IMR-90 (cell line): ENCODE data around the gene CDH12. TPM values are rescaled to one million over a fixed set of nuclear protein-coding genes. Genes with fewer than 3 reads are reported as not detected.
A peak's percentile ranks its signal among the peaks of the same experiment; 100 is the strongest.

Experiments used
- ATAC-seq: fragments of 200-7000 bp; cut with Tn5 transposase; 2 replicates; pipeline ENCODE4 v1.9.1; 2020; ENCODE audit warnings: low read depth, mild to moderate bottlenecking, moderate library complexity
- BruUV-seq: library from RNA; stranded (reverse); fragments of 400-500 nt; replicated peaks from 2 replicates; lab custom pipeline; 2021; lab: Mats Ljungman, UMichigan
- CTCF ChIA-PET: fragments of 300-600 bp; formaldehyde crosslinking; extraction: SDS; loops from one replicate; lab custom pipeline; 2021; ENCODE audit warnings: antibody characterized with exemption; lab: Yijun Ruan, JAX
- POLR2A ChIA-PET: fragments of 300-600 bp; sonication (Branson Sonifier 250); formaldehyde crosslinking; loops from one replicate; lab custom pipeline; 2022; ENCODE audit warnings: antibody characterized with exemption; ENCODE audit not compliant: unreplicated experiment; lab: Charles Lee
- DNase-seq: peaks from one replicate; pipeline ENCODE4 v3.0.0; 2013
- H2AFZ ChIP-seq: replicated peaks from 2 replicates; pipeline ENCODE3; 2013; ENCODE audit warnings: low read length, mild to moderate bottlenecking; ENCODE audit not compliant: poor library complexity
- H2AK5ac ChIP-seq: 2 replicates; pipeline ENCODE4 v1.6.1; 2013; ENCODE audit warnings: low read depth, low read length, inconsistent platforms
- H2AK9ac ChIP-seq: replicated peaks from 2 replicates; pipeline ENCODE3; 2013; ENCODE audit warnings: mild to moderate bottlenecking, low read depth, low read length, moderate library complexity; ENCODE audit not compliant: poor library complexity
- H2BK120ac ChIP-seq: 2 replicates; pipeline ENCODE4 v1.6.1; 2013; ENCODE audit warnings: low read depth, low read length, inconsistent platforms
- H2BK15ac ChIP-seq: 3 replicates; pipeline ENCODE4 v1.6.1; 2013; ENCODE audit warnings: low read depth, low read length, inconsistent platforms
- H2BK20ac ChIP-seq: 2 replicates; pipeline ENCODE4 v1.6.1; 2013; ENCODE audit warnings: low read depth, mild to moderate bottlenecking, inconsistent platforms, low read length, moderate library complexity
- H2BK5ac ChIP-seq: 2 replicates; pipeline ENCODE4 v1.6.1; 2013; ENCODE audit warnings: mild to moderate bottlenecking, low read depth, low read length, inconsistent platforms; ENCODE audit not compliant: poor library complexity, severe bottlenecking
- H3K14ac ChIP-seq: replicated peaks from 2 replicates; pipeline ENCODE4 v1.6.1; 2013; ENCODE audit warnings: low read depth, low read length, inconsistent platforms
- H3K18ac ChIP-seq: 2 replicates; pipeline ENCODE4 v1.6.1; 2013; ENCODE audit warnings: low read depth, low read length, control low read depth
- H3K23ac ChIP-seq: 2 replicates; pipeline ENCODE4 v1.6.1; 2013; ENCODE audit warnings: low read depth, low read length, inconsistent platforms
- H3K27ac ChIP-seq: 2 replicates; pipeline ENCODE4 v1.5.1; 2013; ENCODE audit warnings: mild to moderate bottlenecking, control low read depth, low read length; ENCODE audit not compliant: insufficient read depth
- H3K27me3 ChIP-seq: 2 replicates; pipeline ENCODE4 v1.6.1; 2013; ENCODE audit warnings: low read length; ENCODE audit not compliant: control insufficient read depth, insufficient read depth
- H3K36me3 ChIP-seq: 2 replicates; pipeline ENCODE4 v1.6.1; 2013; ENCODE audit warnings: low read length, mixed read lengths; ENCODE audit not compliant: control insufficient read depth, insufficient read depth
- H3K4ac ChIP-seq: 2 replicates; pipeline ENCODE4 v1.6.1; 2013; ENCODE audit warnings: low read depth, low read length, inconsistent platforms
- H3K4me1 ChIP-seq: 2 replicates; pipeline ENCODE4 v1.6.1; 2013; ENCODE audit warnings: low read length, mixed read lengths; ENCODE audit not compliant: control insufficient read depth, insufficient read depth
- H3K4me2 ChIP-seq: 2 replicates; pipeline ENCODE4 v1.6.1; 2013; ENCODE audit warnings: low read depth, mild to moderate bottlenecking, control low read depth, low read length, moderate library complexity
- H3K4me3 ChIP-seq: 2 replicates; pipeline ENCODE4 v1.5.1; 2013; ENCODE audit warnings: low read depth, mild to moderate bottlenecking, control low read depth, low read length, moderate library complexity; ENCODE audit not compliant: insufficient read depth
- H3K56ac ChIP-seq: 2 replicates; pipeline ENCODE4 v1.6.1; 2013; ENCODE audit warnings: low read length, inconsistent platforms; ENCODE audit not compliant: insufficient read depth; ENCODE audit errors: extremely low read depth
- H3K79me1 ChIP-seq, 2 experiments: 2 replicates each; pipeline ENCODE4 v1.6.1; 2013; ENCODE audit warnings: low read length in 2 of 2, inconsistent platforms in 1 of 2, low read depth in 1 of 2
- H3K9ac ChIP-seq: 2 replicates; pipeline ENCODE4 v1.6.1; 2013; ENCODE audit warnings: low read depth, low read length, control low read depth
- H3K9me1 ChIP-seq: 2 replicates; pipeline ENCODE4 v1.6.1; 2013; ENCODE audit warnings: low read length, inconsistent platforms; ENCODE audit not compliant: insufficient read depth
- H3K9me3 ChIP-seq: 2 replicates; pipeline ENCODE4 v1.6.1; 2013; ENCODE audit warnings: low read length; ENCODE audit not compliant: control insufficient read depth, insufficient read depth
- H4K20me1 ChIP-seq: 2 replicates; pipeline ENCODE4 v1.6.1; 2013; ENCODE audit warnings: low read length, inconsistent platforms; ENCODE audit not compliant: insufficient read depth
- H4K5ac ChIP-seq: 2 replicates; pipeline ENCODE4 v1.6.1; 2013; ENCODE audit warnings: mild to moderate bottlenecking, low read depth, low read length, control low read depth
- H4K8ac ChIP-seq, 2 experiments: 2 replicates each; pipeline ENCODE4 v1.6.1; 2013; ENCODE audit warnings: low read depth in 2 of 2, low read length in 2 of 2, control low read depth in 1 of 2, inconsistent platforms in 1 of 2
- H4K91ac ChIP-seq: 2 replicates; pipeline ENCODE4 v1.6.1; 2013; ENCODE audit warnings: low read depth, low read length, inconsistent platforms; ENCODE audit not compliant: insufficient read depth
- MAFK ChIP-seq: IDR thresholded peaks from 2 replicates; pipeline ENCODE4 v1.6.1; 2012; ENCODE audit warnings: low read depth, low read length, improper control_type of control experiment
- RAD21 ChIP-seq: IDR thresholded peaks from 2 replicates; pipeline ENCODE4 v1.6.1; 2012; ENCODE audit warnings: low read length, improper control_type of control experiment
- WGBS, 2 experiments: methylation state at CpG; one replicate each; pipeline versions ENCODE4 v1.1.5 to v1.1.7; 2013; ENCODE audit warnings: missing lambda C conversion rate in 2 of 2; ENCODE audit not compliant: insufficient read length in 1 of 2; ENCODE audit errors: extremely low coverage in 2 of 2; 5-methylcytosine and 5-hydroxymethylcytosine counted together
- dilution Hi-C: fragments of 300-500 bp; cut with HindIII; formaldehyde crosslinking; loops from one replicate; pipeline ENCODE4 v1.14.3; 2018; ENCODE audit warnings: low sequenced_read_pairs; ENCODE audit not compliant: unreplicated experiment
- in situ Hi-C: fragments of 300-500 bp; cut with MboI; formaldehyde crosslinking; loops from 3 replicates; pipeline ENCODE4 v1.14.3; 2019; ENCODE audit warnings: low sequenced_read_pairs, inconsistent platforms, mixed read lengths
- intact Hi-C: fragments of 100-400 bp; cut with micrococcal nuclease; formaldehyde crosslinking; loops from 2 replicates; pipeline ENCODE4 v1.10.0; 2022
- polyA plus RNA-seq, 3 experiments: library from polyadenylated mRNA; depleted of rRNA; stranded (reverse); fragments of >200 nt; gene quantifications; 2 replicates each; pipeline ENCODE4 v1.2.3, GENCODE V29; 2012; ENCODE audit warnings: low replicate concordance in 1 of 3
- total RNA-seq: library from RNA; depleted of rRNA; stranded (reverse); fragments of >200 nt; gene quantifications from 2 replicates; pipeline ENCODE4 v1.2.3, GENCODE V29; 2012

The CDH12 gene
- total and polyA plus RNA-seq, 2 of the 4 experiments (the other 2 are of a cell fraction) = not detected

GRCh38 chr5:22644859-22645258 is 208.3 kb downstream of the CDH12 start:
- DNase-seq (no peak), ATAC-seq (no peak)
- H3K9ac ChIP-seq = no peak overlapping the region
- H3K4me2 ChIP-seq = no peak overlapping the region
- intact Hi-C loops = no loop called here
- H3K4me3 ChIP-seq = no peak overlapping the region
- no peaks in the 10 kb centered on the region for H3K4me1 ChIP-seq
- no peaks in the 10 kb centered on the region for H3K79me1 ChIP-seq
- POLR2A ChIA-PET = no interaction called here
- H4K8ac ChIP-seq = no peak overlapping the region
- H3K4ac ChIP-seq = no peak overlapping the region
- no TSS peak for BruUV-seq
- no peak overlapping the region for H3K23ac ChIP-seq
- no peak overlapping the region for H2AK5ac ChIP-seq
- H2AK9ac ChIP-seq = no peak overlapping the region
- H2BK5ac ChIP-seq = no peak overlapping the region
- CTCF ChIA-PET = no interaction called here
- H4K5ac ChIP-seq = no peak overlapping the region
- H3K36me3 ChIP-seq = no peaks in the 10 kb centered on the region
- dilution Hi-C loops = no loop called here
- H2BK120ac ChIP-seq = no peak overlapping the region
- TF ChIP-seq MAFK = peak; percentile 75
- TF ChIP-seq RAD21 = no peak
- WGBS, 2 experiments = no CpG with 5 or more reads among the region's 1 CpG
- H2BK20ac ChIP-seq = no peak overlapping the region
- H3K18ac ChIP-seq = no peak overlapping the region
- no peak overlapping the region for H3K56ac ChIP-seq
- H4K91ac ChIP-seq = no peak overlapping the region
- in situ Hi-C loops = no loop called here
- H2BK15ac ChIP-seq = no peak overlapping the region
- H3K14ac ChIP-seq = no peak overlapping the region
- H2AFZ ChIP-seq = no peak overlapping the region
- no peaks in the 10 kb centered on the region for H3K9me3 ChIP-seq
- H3K27ac ChIP-seq = no peak overlapping the region
- H3K9me1 ChIP-seq = no peaks in the 10 kb centered on the region
- H4K20me1 ChIP-seq = no peaks in the 10 kb centered on the region
- no peaks in the 10 kb centered on the region for H3K27me3 ChIP-seq
